Hypothalamus (tissue), 51 donors: Measurements from ENCODE around the gene IGSF9.
"Not testable (repeated sequence)": the region's sequence is repeated elsewhere in the genome, so short reads cannot be mapped to it uniquely, and the experiment has no call there.

Experiments used
- DNase-seq, 51 donors: peaks; one replicate each; lab custom pipeline; 2025; lab: John Stamatoyannopoulos, UW

IGSF9 gene

DNA sequence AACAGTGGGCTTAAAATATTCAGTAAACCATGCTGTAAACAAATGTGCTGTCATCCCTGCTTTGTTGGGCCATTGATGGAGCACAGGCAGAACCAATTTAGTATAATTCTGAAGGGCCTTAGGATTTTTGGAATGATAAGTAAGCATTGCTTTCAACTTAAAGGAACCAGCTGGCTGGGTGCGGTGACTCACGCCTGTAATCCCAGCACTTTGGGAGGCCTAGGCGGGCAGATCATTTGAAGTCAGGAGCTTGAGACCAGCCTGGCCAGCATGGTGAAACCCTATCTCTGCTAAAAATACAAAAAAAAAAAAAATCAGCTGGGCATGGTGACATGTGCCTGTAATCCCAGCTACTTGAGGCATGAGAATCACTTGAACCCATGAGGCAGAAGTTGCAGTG, 41.4 kb downstream of the IGSF9 start:
- DNase-seq, result not testable (repeated sequence)

DNA sequence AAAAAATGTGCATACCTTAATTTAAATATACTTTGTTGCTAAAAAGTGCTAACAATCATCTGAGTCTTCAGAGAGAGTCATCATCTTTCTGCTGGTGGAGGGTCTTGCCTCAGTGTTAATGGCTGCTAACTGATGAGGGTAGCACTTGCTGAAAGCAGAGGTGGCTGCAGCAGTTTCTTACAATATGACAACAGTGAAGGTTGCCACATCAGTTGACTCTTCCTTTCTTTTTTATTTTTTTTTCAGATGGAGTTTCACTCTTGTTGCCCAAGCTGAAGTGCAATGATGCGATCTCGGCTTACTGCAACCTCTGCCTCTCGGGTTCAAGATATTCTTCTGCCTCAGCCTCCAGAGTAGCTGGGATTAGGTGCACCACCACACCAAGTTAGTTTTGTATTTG, 42.9 kb downstream of the IGSF9 start:
- no peak for DNase-seq

DNA sequence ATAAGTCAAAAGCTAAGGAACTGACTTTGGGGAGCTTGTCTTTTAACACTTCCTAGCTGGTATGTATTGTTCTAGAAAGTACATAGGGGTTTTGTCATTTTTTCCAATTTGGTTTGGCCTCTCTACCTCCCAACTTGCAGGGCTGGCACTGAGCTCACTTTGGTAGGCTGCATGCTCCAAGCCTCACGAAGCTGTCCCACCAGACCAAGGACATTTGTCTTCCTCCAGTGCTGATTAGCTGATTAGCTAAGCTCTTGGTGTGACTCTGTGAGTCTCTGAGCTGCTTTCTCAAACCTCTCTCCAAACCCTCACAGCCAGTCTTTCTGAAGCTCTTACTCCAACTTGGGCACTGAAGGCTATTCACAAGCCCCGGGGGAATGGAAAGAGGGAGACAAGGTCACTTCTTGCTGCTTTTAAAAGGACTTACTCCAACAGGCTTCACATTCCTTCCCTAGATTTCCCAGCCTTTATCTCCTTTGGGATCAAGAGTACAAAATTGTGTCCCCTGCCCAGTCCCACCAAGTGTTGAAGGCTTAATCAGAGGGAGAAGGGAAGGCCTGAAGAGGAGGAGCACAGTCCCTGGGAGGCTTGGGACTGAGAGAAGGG, 44.6 kb downstream of the IGSF9 start:
- DNase-seq, result no peak

DNA sequence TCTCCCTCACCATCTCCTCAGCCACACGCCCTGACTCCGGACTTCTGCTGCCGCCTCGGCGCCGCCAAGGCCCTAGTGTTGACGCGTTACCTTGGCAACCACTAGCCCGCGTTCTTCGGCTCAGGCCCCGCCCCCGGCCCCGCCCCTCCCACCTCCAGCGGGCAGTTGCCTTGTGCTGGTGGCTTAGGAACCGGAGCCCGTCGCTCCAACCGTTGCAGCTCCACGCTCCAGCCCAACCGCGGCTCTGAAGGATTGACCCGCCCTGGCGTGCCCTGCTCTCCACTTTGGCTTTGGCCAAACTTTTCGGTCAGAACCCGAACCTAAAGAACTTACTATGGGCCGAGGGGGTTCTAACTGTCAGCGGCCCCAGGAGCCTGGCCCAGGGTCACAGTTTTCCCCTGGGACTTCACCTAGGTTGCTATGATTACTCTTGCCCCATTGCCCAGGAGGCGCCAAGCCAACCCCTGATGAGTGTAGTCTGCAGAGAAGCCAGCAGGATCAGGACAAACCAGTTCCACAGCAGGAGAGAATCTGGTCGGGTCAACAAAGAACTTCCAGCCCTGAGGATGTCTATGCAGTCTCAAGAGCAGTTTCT, 45.2 kb downstream of the IGSF9 start, which contains the start of gene CFAP45:
CFAP45 (minus strand) TSS at position 80 of the 595 bp plus-strand sequence; CDS start at position 13, 67 bp downstream.
- peak in 12 of 51 donors; percentile 12 to 64 (median 20) for DNase-seq

DNA sequence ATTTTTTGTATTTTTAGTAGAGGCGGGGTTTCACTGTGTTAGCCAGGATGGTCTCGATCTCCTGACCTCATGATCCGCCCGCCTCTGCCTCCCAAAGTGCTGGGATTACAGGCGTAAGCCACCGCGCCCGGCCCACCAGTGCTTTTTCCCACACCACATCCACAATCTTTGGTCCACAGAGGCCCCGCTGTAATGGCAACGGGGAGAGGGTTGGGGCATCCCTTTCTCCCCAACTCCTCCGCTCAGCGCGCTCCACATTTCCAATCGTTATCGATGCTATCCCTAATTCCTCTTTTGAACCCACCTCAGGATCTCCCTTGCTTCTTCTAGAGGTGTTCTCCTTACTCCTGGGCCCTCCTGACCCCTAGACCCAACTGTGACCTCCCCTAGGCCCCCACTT, 45.8 kb downstream of the IGSF9 start:
- DNase-seq, result not testable (repeated sequence)

DNA sequence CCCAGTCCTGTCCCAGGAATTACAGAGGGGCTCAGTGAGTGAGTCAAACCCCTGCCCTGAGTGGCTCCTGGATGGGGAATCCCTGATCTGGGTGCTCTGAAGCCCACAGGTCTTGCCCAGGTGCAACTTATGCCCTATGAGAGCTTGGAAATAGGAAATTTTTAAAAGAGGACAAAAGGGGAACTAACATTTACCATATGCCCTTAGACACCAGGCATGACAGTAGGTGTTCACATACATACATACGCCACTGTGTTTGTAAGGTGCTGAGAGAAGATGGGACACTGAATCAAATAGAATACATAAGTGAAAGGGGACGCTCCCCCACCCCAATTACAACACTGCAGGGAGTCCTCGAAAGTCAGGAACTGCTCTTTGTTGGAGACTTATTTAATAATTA, 46.9 kb downstream of the IGSF9 start:
- DNase-seq, result no peak

- no peak for DNase-seq
These were observed 47.5 kb downstream of the IGSF9 start for GRCh38 chr1:159897962-159898361.

DNA sequence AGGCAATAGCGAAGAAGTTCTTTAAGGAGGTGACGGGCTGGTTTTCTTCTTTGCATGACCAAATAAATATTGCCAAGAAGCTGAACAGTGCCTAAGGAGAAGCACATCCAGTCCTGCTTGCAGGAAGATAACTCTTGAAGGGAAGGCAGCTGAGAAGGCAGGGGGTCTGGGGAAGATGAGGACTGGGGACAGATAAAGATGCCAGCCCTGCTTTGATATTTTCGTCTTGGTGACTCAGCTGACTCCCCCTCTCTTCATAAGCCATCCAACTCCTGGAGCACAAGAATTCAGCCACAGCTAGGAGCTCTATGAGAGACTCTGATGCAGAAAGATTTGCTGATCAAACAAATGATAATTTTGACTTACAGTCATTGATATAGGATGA, 48.9 kb downstream of the IGSF9 start:
- no peak for DNase-seq

DNA sequence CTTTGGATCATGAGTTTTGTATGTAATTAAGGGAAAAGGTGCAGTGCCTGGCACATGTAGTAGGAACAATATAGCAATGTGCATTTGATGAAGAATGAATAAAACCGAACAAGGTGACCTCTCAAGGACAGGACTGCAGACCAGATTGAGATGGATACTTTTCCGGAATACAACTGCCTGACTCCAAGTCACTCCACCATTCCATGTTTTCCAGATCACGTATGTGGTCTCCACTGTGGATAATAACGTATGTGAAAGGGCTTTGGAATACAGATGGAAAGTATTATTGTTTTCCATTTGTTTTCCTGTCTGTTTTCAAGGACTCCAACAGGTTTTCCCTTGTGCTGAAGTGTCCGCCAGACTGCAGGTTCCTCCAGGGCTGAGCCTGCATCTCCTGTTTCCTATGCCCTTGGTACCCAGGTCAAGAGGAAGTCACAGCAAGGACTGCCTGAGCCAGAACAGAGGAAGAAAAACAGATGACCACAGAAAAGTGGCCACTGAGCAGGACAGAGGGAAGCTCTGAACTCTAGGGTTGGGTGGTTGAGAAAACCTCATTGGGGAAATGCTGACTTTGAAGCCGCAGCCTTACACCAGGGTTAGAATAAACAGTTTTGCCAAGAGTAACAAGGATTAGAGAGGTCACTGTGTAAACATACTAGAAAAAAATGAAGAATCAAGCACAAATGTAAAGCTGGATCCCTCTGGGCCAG, 49.4 kb downstream of the IGSF9 start:
- peak in 1 of 51 donors; percentile 5 for DNase-seq

- no peak for DNase-seq
These were observed 50.1 kb downstream of the IGSF9 start for GRCh38 chr1:159895286-159895685.

DNA sequence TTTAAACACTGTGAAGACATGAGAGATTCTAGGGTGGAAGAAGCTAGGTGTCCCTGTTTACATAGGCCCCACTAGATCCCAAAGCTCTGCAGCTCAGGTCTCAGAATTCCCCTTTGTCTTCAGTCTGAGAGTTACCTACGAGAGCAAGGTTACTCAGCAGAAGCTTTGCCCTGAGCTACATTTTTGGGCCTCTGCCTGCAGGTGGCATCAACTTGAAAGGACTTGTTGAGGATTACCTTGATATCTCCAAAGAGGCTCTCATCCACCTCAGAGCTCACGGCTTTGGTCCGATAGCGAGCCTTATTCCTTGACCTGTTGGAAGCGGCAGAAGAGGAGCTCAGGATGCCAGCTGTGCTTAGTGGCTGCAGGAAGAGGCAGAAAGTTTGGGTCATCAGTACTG, 52.5 kb downstream of the IGSF9 start:
- no peak for DNase-seq

- DNase-seq, result peak in 49 of 51 donors; percentile 12 to 86 (median 57)
These were observed 53.9 kb downstream of the IGSF9 start for GRCh38 chr1:159891275-159892157.

GRCh38 chr1:159890390-159890789, 55.0 kb downstream of the IGSF9 start:
- no peak for DNase-seq

DNA sequence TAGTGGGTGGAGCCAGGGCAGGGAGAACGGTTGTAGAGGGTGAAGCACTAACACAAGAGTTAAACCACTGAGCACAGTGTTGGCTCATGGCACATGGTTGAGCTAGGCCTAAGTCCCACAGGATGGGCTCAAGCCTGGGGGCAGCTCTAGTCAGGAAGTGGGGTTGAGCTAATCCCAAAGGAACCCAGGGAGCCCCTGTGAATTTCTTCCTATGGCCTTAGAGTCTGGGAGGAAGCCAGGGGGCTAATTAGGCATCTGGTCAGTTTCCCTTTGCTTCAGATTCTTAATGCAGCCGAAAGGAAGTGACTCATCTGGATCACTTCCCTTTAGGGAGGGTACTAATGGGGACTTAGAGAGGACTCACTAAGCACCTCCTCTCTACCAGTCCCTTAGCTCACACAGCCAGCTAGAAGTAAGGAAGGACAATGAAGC, 55.6 kb downstream of the IGSF9 start:
- peak in 2 of 51 donors; percentile 6 to 13 for DNase-seq

- DNase-seq, result no peak
These were observed 56.2 kb downstream of the IGSF9 start for GRCh38 chr1:159889202-159889601.

DNA sequence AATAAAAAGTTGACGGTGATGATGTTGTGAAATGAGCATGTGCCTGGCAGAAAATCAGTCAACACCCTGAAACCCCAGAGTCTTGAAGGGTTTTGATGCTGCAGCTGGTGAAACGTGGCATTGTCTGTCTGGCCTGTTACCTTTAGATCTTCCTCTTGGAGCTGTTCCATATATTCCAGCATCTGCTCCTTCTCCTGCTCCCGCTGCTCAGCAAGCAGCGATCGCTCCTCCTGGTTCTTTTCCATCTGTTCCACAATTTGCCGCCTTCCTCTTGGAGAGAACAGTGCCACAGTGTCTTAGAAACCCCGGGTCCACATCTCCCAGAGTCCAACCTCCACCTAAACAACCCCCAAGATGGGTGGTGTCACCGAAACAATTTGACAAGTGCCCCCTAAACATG, 61.1 kb downstream of the IGSF9 start:
- DNase-seq, result no peak

- DNase-seq, result no peak
These were observed 62.3 kb downstream of the IGSF9 start for GRCh38 chr1:159883134-159883533.

- no peak for DNase-seq
These were observed 62.9 kb downstream of the IGSF9 start for GRCh38 chr1:159882527-159882862.

DNA sequence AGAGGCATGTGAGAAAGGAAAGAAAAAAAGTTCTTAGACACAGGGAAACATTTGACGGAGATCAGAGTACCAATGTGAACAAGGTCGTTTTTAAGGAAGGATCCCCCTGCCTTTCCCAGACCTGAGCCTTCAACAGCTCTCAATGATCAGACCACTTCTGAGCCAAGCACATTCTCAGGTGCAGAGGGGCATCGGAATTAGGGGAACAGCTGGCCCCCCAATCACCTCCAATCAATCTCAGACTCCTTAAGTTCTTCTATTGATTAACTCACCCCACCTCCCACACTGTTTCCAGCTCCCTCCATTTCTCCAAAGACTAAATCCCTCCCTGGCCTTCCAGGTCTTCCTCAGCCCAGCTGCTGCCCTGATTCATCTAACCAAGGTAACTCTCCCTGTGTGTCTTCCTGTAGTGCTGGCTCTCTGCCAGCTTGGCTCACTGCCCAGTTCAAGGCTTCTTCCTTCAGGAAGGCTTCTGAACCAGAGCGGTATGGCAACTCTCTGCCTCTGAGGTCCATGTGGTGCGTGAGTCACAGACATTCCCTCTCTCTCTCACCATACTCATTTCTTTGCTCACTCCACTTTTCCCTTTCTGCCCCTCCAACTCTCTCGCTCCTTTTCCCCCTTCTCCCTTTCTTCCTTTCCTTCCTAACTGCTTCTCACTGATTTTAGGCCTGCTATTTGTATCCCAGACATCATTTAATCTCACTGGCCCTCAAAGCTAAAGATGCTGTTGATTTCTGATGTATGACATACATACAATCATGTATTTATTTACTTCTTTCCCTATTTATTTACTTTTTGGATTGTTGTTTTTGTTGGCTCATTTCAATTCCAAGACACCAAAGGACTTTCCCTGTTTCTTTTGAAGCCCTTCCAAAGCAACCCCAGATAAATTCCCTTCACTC, 63.5 kb downstream of the IGSF9 start:
- peak in 13 of 51 donors; percentile 3 to 39 (median 7) for DNase-seq

DNA sequence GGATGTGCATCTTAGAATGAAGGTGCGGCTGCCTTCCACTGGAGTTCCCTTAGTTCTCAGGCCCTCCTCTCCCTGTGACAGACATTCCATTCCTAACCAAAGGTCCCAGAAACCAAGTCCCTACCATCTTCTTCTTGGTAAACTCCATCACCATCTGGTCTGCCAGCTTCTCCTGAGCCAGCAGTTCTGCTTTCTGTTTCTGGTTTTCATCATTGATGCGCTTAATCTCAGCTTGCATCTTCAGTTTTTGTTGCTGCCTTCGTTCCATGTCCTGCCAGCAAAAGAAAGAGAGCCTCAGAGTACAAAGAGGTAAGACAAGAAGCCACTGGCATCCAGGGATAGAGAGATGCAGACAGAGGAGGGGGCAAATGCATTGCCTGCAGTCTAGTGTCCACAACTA, 65.0 kb downstream of the IGSF9 start:
- DNase-seq, result no peak
